Left lung (tissue), 10 donors: ENCODE measurements around the gene TMEM131. TPM values are rescaled to one million over a fixed set of nuclear protein-coding genes. Genes with fewer than 3 reads are reported as not detected.
"Not testable (repeated sequence)": the region's sequence is repeated elsewhere in the genome, so short reads cannot be mapped to it uniquely, and the experiment has no call there.

Source experiments
- ATAC-seq: fragments of 200-7000 bp; cut with Tn5 transposase; one replicate; pipeline ENCODE4 v1.9.1; 2020; ENCODE audit warnings: moderate library complexity
- DNase-seq, 4 donors: peaks; one replicate each; pipeline ENCODE4 v3.0.0-alpha.2; 2013 to 2020
- H3K27ac ChIP-seq, 2 donors: fragments of 200-600 bp; sonication (generic) in 1 of 2; one replicate each; pipeline versions ENCODE4 v1.5.0 to v1.8.0; 2020 to 2021
- H3K27me3 ChIP-seq, 2 donors: fragments of 200-600 bp; sonication (generic) in 1 of 2; one replicate each; pipeline versions ENCODE4 v1.5.0 to v1.8.0; 2020 to 2021
- H3K36me3 ChIP-seq, 2 donors: fragments of 200-600 bp; sonication (generic) in 1 of 2; one replicate each; pipeline versions ENCODE4 v1.5.0 to v1.8.0; 2020 to 2021
- H3K4me1 ChIP-seq, 2 donors: fragments of 200-600 bp; one replicate each; pipeline ENCODE4 v1.8.0; 2021
- H3K4me3 ChIP-seq, 2 donors: fragments of 200-600 bp; sonication (generic) in 1 of 2; one replicate each; pipeline versions ENCODE4 v1.5.0 to v1.8.0; 2020 to 2021; ENCODE audit warnings: mild to moderate bottlenecking in 1 of 2
- H3K9me3 ChIP-seq, 2 donors: fragments of 200-600 bp; sonication (generic) in 1 of 2; one replicate each; pipeline versions ENCODE4 v1.5.0 to v1.8.0; 2020 to 2021
- CTCF ChIP-seq, 2 donors: fragments of 200-600 bp; sonication (generic) in 1 of 2; IDR thresholded peaks; one replicate each; pipeline versions ENCODE4 v1.5.0 to v1.8.0; 2021; ENCODE audit warnings: antibody characterized with exemption in 2 of 2
- intact Hi-C, 2 donors: fragments of 100-400 bp; cut with DNase I; formaldehyde crosslinking; loops; one replicate each; pipeline versions ENCODE4 v1.11.2 to v1.14.2; 2022
- polyA plus RNA-seq, 6 donors: library from polyadenylated mRNA; unstranded; fragments of 120-200 nt; gene quantifications; one replicate each; pipeline ENCODE4 v1.2.1, GENCODE V29; 2013; ENCODE audit not compliant: insufficient read length in 6 of 6
- total RNA-seq, 2 donors: library from RNA; stranded (reverse); fragmentation: NEBNext Ultra II Directional; extraction: Animal tissue kit (Norgen Biotek cat#: 25700); gene quantifications; one replicate each; pipeline ENCODE4 v1.2.1, GENCODE V29; 2021
- donor health status: DM: no; HTN: yes; CAD: no.
- donor health status: DM: no; HTN: no; CAD: no.

TMEM131 gene
- total and polyA plus RNA-seq, 8 donors: 43.9 to 52.0 (median 47.8) TPM

GRCh38 chr2:97878865-97879264, 116.9 kb downstream of the TMEM131 start:
- peaks cover 0 to 4% of the 10 kb centered on the region in 2 donors for H3K9me3 ChIP-seq
- H3K27ac ChIP-seq: no peak overlapping the region
- no peak overlapping the region for H3K4me3 ChIP-seq
- no peak for TF ChIP-seq CTCF (IDR thresholded peaks at IDR 0.05)
- no peak for ATAC-seq
- intact Hi-C loops: no loop called here
- no peaks in the 10 kb centered on the region for H3K4me1 ChIP-seq
- no peak for DNase-seq
- no peaks in the 10 kb centered on the region for H3K36me3 ChIP-seq
- no peaks in the 10 kb centered on the region for H3K27me3 ChIP-seq

GRCh38 chr2:97878317-97878716, 117.4 kb downstream of the TMEM131 start:
- H3K4me3 ChIP-seq, H3K27me3 ChIP-seq, DNase-seq, H3K36me3 ChIP-seq, ATAC-seq, H3K27ac ChIP-seq, H3K4me1 ChIP-seq, intact Hi-C loops, H3K9me3 ChIP-seq: not testable (repeated sequence)

GRCh38 chr2:97871096-97871780, 124.5 kb downstream of the TMEM131 start:
- Histone ChIP-seq H3K4me1 (peaks cover 15 to 35% of the 10 kb centered on the region in 2 donors), H3K27me3 (no peaks in the 10 kb centered on the region), H3K9me3 (no peaks in the 10 kb centered on the region), H3K36me3 (no peaks in the 10 kb centered on the region), H3K27ac (peak overlapping the region in 1 of 2 donors; percentile 76), H3K4me3 (no peak overlapping the region)
- no peak for TF ChIP-seq CTCF (IDR thresholded peaks at IDR 0.05)
- intact Hi-C loops: no loop called here
- ATAC-seq (peak; percentile 24), DNase-seq (no peak)

- Histone ChIP-seq H3K4me1 (peaks cover 15 to 35% of the 10 kb centered on the region in 2 donors), H3K27ac (peak overlapping the region in 1 of 2 donors; percentile 76), H3K4me3 (no peak overlapping the region), H3K36me3 (no peaks in the 10 kb centered on the region), H3K27me3 (no peaks in the 10 kb centered on the region), H3K9me3 (no peaks in the 10 kb centered on the region)
- ATAC-seq (peak; percentile 62), DNase-seq (peak in 2 of 4 donors; percentile 6 to 28)
- TF ChIP-seq CTCF (IDR thresholded peaks at IDR 0.05): no peak
- intact Hi-C loops: no loop called here
These were observed 125.3 kb downstream of the TMEM131 start for GRCh38 chr2:97870396-97870843.

GRCh38 chr2:97869722-97870346, 125.9 kb downstream of the TMEM131 start:
- DNase-seq (no peak), ATAC-seq (no peak)
- Histone ChIP-seq H3K4me1 (peaks cover 15 to 35% of the 10 kb centered on the region in 2 donors), H3K27me3 (no peaks in the 10 kb centered on the region), H3K36me3 (no peaks in the 10 kb centered on the region), H3K9me3 (no peaks in the 10 kb centered on the region), H3K4me3 (no peak overlapping the region), H3K27ac (peak overlapping the region in 1 of 2 donors; percentile 76)
- intact Hi-C loops: no loop called here
- no peak for TF ChIP-seq CTCF (IDR thresholded peaks at IDR 0.05)
